ENCODE measurements around the gene LTBP1. TPM values are rescaled to one million over a fixed set of nuclear protein-coding genes. Genes with fewer than 3 reads are reported as not detected.

Gene LTBP1
- total RNA-seq, 1 donor from 2014 or later = 3.9 TPM

DNA sequence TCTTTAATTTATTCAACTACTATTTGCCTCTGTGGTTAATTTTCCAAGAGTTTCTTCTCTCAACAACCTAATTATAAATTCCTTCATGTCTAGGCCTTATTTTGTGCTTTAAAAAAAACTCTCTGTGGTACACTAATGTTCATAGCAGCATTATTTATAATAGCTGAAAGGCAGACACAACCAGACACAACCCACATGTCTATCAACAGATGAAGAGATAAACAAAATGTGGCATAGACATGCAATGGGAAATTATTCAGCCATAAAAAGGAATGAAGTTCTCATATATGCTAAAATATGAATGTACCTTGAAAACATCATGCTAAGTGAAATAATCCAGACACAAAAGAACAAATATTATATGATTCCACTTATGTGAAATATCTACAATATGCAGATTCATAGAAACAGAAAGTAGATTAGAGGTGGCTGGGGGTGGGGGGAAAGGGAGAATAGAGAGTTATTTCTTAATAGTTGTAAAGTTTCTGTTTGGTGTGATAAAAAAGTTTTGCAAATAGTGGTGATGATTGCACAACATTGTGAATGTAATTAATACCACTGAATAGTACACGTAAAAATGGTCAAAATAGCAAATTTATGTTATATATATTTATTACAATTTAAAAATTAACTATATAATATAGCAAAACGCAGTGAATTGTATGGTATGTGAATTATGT lies 501.6 kb downstream of the LTBP1 start:
- no peak overlapping the region for H3K4me3 Mint-ChIP-seq (ENCODE audit: unreplicated experiment)
- peaks cover 12% of the 10 kb centered on the region for H3K9me3 Mint-ChIP-seq (ENCODE audit: unreplicated experiment)
- H3K4me1 Mint-ChIP-seq (ENCODE audit: low read depth, unreplicated experiment) = no peaks in the 10 kb centered on the region
- TF ChIP-seq, protein P1, sequence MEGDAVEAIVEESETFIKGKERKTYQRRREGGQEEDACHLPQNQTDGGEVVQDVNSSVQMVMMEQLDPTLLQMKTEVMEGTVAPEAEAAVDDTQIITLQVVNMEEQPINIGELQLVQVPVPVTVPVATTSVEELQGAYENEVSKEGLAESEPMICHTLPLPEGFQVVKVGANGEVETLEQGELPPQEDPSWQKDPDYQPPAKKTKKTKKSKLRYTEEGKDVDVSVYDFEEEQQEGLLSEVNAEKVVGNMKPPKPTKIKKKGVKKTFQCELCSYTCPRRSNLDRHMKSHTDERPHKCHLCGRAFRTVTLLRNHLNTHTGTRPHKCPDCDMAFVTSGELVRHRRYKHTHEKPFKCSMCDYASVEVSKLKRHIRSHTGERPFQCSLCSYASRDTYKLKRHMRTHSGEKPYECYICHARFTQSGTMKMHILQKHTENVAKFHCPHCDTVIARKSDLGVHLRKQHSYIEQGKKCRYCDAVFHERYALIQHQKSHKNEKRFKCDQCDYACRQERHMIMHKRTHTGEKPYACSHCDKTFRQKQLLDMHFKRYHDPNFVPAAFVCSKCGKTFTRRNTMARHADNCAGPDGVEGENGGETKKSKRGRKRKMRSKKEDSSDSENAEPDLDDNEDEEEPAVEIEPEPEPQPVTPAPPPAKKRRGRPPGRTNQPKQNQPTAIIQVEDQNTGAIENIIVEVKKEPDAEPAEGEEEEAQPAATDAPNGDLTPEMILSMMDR (IDR thresholded peaks at IDR 0.05; ENCODE audit: partially characterized antibody, unreplicated experiment) = no peak
- DNase-seq = no peak
- peaks cover 10% of the 10 kb centered on the region for H3K36me3 Mint-ChIP-seq (ENCODE audit: unreplicated experiment)
- H3K27me3 Mint-ChIP-seq (ENCODE audit: unreplicated experiment) = no peaks in the 10 kb centered on the region
- no peak overlapping the region for H3K27ac Mint-ChIP-seq (ENCODE audit: unreplicated experiment)

Small RNAs within 50 kb of the gene (microRNA-seq; reads per million reads assigned to microRNA genes)
- not detected for gene MIR4430 (ENCODE audit: unreplicated experiment)

All from glutamatergic neuron (in vitro differentiated cells).